ENCODE measurements around the gene DHCR24.
A peak's percentile ranks its signal among the peaks of the same experiment; 100 is the strongest.

The DHCR24 gene

DNA sequence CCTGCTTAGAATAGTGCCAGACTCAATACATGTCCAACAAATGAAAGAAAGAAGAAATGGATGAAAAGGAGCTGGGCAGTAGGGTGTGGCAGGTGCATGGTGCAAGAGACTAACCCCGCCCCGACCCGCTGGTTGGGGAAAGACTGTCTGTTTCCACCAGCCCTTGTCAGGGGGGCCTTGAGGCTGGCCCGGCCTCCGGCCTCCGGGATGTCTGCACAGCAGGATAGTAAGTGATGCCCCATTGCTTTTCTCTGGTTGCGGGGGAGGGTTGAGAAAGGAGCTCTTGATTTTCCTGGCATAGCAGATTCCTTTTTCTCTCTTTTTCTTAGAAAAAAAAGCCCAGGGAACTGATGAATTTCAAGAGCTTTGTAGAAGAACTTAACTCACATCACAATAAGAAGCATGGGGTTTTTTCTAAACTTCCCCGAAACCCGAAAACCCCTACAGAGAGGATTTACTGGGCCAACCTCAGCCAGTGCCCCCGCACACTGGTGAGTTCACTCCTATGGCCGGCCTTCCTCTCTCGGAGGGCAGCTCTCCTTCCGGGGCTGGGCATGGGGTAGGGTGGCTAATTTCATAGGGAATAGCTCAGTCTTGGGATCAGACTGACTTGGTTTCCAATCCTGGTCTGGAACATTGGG, 73.4 kb downstream of the DHCR24 start:
- no peak for DNase-seq

DNA sequence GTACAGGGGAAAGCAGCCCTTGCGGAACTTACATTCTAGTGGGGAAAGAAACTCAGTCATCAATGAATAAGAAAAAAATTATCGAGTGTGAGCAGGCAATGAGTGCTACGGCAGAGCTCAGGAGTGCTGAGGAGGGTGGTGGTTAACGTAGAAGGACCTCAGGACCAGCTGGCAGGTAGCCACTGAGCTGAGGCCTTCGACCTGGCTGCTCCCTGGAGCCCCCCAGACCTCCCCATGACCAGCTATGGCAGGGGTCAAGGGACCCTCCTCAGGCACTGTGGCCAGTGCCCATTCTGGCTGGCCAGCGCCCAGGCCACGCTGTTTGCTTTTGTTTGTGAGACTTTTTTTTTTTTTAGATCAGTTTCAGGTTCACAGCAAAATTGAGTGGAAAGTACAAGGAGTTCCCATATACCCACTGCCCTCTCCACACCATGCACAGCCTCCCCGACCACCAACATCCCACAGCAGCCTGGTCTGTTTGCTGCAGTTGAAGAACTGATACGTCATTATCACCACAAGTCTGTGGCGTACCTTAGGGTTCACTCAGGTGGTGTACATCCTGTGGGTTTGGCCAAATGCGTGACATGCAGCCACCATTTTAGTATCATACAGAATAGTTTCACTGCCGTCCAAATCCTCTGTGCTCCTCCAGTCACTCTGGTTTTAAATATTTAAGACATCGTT, 74.1 kb downstream of the DHCR24 start:
- no peak for DNase-seq

DNA sequence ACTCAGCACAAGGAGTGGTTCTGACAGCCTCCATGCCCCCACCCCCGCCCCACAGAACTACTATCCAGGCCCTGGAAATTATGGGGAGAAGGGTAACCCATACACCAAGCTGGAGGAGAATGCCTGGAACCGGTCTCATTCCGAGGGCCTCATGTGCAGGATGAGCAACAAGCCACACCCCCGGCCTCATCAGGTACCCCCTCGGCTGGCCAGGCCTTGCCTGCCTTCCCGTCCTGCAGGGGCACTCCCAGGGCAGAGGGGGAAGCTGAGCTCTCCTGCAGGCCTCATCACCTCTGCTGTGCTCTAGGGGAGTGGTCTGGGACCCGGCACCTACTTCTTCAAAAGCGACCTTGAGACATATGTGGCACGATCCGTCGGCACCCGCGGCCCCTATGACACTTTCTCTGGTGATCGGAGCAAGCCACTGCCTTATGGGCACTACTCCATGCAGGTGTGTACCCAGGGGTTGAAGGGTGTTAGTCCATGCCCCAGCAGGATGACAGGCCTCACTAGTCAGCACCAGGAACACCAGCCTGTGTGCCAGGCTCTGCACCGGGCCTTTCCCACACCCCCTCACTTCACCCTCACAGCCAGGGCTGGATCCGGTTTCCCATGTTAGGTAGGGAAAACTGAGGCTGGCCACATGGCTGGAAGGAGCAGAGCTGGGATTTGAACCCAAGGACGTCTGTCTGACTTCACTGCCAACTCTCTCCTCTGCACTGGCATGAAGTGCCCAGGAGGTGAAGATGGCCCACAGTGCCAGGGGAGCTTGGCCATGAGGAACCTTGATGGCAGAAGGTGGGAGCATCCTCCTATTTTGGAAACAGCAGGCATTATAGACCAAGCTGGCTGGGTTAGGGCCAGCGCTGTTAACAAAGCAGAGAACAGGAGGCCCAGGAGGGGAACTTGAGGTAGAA, 75.0 kb downstream of the DHCR24 start:
- DNase-seq = peak in 1 of 2 donors; percentile 12

DNA sequence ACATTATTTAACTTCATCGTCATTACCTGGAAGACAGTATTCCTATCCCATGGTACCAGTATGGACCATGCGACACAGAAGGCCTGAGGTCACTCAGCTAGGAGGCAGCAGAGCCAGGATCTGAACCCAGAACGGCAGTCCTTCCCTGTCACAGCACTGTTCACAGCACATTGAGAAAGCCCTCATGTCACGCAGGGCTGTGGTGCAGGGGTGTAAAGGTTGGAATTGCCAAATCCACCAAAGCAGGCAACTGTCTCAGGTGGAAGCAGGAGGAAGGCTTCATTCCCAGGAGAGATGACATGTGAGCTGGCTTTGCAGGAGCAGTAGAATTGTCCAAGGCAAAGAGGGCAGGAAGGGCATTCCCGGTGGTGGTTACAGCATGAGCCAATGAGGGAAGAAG, 75.9 kb downstream of the DHCR24 start:
- peak in 1 of 2 donors; percentile 4 for DNase-seq

DNA sequence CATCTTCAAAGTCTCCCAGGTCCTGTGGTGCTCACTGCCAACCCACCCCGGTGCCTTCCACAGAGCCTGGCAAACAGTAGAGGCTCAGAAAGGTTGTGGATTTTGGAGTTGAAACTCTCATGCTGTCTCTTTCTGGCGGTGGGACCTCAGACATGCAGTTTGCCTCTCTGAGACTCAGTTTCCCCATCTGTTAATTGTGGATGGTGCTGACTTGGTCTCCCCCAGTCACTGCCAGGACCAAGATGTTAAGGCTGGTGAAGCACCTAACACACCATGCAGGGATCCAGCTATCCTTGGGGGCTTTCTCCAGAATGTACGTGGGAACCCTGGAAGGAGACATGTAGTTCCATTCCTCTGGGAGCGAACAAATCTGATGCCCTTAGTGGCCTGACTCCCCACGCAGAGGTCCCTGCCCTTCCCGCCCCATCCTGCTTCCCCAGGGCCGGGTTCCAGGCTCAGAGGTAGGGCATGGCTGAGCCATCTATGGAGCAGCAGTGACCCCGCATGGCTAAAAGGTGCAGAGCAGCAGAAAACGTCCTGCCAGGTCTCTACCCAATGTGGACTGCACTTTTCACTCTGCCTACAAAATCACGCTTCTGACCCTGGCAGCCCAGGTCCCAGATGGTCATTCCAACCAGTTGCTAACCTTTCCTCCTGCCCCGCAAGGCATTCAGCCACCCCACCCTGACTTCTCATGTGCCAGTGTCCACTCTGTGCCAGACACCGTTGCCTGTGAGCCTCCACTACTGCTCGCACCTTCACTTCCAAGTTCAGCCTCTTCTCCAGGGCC, 76.6 kb downstream of the DHCR24 start:
- DNase-seq = peak; percentile 77 to 79

DNA sequence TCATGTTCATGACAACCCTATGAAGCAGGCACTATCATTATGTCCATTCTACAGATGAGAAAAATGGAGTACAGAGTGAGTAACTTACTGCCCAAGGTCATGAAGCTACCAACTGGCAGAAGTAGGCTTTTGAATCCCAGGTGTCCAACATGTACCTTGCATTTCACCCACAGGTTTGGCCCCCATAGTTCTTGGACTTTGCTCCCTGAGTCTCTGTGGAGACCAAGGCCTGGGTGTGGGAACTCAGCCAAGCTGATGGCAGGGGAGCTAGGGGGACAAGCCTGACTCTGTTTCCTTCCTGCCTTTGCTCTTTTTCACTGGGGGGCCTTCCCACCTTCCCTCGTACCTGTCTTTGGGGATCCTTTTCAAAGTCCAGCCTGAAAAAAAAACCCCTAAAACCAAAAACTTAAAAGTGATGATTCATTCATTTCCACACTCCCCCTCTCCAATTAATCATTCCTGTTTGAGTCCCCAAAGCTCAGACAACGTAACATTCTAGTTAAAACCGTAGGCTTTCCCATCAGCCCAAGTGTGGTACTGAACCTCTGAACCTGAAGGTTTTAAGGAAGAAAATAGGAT, 77.4 kb downstream of the DHCR24 start:
- DNase-seq = peak in 1 of 2 donors; percentile 4

DNA sequence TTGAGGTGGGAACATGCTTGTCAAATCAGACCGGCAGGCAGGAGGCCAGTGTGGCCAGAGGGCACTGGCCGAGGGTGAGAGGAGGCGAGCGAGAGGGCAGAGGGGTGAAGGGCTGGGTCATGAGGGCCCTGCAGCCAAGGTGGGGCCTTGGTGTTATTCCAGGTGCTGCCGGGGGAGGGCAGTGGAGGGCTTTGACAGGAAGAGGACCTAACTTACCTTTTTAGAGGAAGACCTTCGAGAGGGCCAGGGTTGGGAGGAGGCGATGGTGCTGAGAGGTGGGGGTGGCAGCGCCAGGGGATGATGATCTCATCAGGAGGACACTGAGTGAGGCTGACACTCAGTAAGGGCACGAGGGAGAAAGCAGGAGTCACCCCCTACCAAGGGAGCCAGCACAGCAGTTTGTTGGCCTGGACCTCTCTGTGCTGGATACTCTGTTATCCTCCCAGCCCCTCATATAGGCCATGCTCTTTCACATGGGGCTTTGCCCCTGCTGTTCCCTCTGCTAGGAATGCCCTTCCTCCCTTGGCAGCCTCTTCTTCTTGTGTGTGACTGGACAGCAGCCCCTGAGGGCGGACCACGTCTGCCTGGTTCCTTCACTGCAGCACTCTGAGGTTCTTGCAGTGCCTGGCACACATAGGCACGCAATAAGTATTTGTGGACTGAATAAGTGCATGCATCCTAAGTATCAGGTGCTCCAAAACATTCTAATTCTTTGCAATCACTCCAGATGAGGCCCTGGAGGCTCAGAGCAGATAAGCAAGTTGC, 78.4 kb downstream of the DHCR24 start:
- DNase-seq = no peak

DNA sequence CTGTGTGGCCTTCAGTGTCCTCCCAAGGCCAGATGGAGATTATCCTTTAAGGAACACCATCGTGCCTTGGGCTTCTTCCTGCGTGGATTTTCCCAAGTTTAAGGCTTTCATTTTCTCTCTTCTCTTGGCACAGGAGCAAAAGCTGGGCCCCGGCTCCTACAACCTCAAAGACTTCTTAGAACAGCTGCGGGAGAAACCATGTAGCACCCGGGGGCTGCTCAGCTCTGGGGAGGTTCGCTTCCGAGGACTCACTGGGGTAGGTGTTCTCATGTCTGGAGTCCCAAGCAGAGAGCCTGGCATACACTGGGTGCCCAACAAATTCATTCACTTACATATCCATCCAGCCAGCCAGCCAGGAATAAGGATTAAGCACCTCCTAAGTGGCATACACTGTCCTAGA, 79.2 kb downstream of the DHCR24 start:
- peak in 1 of 2 donors; percentile 12 for DNase-seq

DNA sequence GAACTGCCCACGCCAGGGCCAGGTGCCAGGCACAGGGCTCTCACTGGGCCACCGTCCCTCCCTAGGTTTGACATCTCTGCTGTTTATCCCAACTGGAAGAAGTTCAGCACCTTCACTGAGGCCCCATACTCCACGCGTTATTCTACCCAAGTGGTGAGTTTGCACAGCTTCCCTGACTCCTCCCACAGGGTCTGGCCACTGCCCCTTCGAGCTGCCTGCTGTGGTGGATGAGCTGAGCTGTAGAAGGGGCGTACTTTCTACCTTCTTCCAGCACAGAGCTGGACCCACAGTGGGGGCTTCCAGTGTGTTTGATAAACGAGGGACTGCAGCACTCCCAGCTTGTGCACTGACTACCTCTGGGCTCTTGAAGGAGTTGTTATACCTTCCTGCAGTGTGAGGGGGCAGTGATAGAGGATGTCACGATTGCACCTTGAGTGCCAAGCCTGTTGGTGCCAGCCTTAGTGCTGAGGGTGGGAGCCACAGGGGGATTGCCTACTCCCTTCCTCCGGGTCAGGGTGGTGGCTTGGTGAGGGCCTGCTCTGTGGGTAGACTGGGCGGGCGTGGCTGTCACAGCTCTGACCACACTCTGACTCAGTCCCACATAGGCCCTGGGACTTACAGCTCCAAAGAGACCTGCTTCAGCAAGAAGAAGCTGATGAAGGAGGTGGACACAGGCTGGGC, 79.9 kb downstream of the DHCR24 start:
- peak in 1 of 2 donors; percentile 18 for DNase-seq

DNA sequence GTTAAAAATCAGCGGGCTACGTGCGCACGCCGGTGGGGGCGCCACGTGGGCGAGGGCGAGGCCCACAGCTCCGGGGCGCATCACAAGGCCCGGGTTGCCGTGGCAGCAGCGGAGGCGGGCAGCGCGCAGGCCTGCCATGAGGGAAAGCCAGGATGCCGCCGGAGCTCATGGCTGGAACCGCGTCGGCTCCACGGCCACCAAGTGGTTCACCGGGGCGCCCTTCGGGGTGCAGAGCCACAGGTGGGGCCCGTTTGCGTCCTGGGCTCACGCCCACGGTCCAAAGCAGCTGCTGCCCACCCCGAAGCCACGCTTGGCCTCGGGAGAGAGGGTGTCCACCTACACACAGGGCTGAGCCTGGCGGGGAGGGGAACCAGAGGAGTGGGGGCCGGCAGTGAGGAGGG, 81.0 kb downstream of the DHCR24 start:
- DNase-seq = no peak

DNA sequence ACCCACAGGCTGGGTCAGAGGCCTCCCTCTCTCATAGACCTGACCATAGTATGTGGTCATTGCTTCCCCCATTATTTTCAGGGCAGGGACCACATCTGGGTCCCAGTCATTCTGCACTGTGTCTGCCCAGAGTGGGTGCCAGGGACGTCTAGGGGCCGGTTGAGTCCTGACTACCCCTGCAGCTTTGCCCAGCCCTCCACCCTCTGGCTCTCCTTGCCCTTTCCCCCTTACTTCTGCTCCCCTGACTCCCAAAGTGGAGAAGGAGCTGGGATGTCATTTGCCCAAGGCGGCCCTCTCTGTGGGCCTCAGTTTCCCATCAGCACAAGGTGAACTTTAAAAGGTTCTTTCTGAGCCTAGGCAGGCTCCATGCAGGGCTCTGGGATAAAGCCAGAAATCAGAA, 81.5 kb downstream of the DHCR24 start:
- no peak for DNase-seq

DNA sequence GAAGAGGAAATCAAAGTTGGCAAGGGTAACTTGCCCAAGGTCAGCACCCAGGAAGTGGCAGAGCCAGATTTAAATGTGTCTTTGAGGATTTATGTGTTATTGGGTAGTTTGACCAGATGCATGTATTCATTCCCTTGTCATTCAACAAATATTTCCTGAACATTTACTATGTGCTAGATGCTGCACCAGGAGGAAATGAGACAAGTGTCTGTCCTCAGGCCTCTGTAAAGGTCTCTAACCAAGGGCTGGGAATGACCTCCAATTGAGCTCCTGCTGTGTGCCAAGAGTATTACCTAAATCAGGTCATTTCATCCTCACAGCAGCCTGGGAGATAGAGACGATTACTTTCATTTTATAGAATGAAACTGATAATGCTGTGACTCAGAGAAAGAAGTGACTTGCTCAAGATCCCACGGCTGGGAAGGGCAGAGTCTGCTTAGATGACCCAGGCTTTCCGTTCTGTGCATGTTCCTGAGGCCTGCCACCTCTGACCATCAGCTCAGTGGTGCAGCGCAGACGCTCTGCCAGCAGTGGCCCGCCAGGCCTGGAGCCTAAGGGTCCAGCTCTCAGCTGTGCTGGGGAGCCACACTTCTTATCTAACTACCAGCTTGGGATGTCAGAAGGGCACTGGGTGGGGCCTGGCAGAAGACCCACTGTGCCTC, 82.4 kb downstream of the DHCR24 start:
- DNase-seq = peak; percentile 38 to 41

DNA sequence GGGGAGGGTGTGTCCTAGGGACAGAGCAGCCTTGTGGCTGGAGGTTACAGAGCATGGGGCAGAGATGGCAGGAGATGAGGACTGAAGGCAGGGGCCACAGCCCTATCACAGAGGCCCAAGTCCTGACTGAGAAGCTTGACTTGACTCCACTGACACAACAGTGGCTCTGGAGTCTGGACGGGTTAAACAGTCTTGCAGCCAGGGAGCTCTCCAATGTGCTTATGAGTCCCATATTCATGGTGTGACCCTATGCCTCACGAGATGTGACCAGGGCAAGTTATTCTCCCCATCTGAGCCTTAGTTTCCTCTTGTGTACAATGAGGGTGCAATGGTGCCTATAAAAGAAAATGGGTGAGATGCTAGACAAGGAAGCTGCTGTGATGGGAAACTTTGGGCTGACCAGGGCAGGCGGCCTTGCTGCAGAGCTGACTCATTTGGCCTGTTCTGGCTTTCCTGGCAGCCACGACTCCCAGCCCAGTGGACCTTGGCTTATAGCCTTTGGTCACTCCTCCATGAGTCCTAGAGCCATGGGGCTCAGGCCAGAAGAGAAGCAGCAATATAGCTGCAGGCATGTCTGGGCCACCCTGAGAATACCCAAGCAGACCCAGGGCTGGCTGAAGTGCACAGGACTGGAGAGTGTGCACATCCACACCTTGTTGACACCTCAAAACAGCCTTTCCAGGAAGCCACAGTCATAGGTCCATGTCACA, 83.1 kb downstream of the DHCR24 start:
- DNase-seq = no peak

DNA sequence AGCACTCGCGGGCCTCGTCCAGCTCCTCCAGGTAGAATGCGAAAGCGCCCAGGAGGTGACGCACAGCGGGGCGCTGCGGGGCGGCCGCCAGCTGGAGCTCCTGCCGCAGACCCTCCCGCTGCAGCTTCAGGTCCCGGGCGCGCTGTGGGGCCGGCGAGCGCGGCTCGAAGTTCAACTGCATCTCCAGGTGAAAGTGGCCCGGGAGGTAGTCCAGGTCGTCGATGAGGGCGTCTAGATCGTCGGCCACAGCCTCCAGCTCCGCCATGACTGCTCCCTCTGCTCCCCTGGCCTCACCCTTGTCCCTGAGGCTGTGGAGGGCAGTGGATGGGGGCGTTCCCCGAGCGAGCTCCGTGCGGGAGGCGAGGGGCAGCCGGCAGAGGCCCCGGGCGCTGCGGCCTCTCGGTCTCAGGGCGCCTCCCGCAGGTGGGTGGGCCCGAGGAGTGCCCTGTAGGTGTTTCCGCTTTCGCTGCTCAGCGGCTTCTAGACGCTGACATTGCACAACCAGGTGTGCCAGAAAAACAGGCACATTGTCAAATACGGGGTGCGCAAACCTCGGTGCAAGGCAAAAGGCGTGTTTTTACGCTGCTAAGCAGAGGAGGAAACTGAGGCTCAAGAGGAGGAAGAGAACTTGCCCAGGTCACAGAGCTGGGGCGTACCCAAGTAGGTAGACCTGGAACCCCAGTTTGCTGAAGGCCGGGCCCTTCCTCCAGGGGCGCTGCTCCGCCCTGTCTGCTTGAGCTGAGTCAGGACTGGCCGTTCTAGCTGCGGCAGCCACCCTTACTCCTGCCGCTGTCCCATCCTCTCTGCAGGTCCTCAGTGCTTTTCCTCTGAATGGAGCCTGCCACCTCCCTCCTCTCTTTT, 85.9 kb downstream of the DHCR24 start, which contains the start of gene TTC22:
Gene TTC22 (minus strand): TSS at position 425 of the 861 bp plus-strand sequence. CDS start 160 bp downstream, at position 265.
- DNase-seq = peak; percentile 72 to 75

DNA sequence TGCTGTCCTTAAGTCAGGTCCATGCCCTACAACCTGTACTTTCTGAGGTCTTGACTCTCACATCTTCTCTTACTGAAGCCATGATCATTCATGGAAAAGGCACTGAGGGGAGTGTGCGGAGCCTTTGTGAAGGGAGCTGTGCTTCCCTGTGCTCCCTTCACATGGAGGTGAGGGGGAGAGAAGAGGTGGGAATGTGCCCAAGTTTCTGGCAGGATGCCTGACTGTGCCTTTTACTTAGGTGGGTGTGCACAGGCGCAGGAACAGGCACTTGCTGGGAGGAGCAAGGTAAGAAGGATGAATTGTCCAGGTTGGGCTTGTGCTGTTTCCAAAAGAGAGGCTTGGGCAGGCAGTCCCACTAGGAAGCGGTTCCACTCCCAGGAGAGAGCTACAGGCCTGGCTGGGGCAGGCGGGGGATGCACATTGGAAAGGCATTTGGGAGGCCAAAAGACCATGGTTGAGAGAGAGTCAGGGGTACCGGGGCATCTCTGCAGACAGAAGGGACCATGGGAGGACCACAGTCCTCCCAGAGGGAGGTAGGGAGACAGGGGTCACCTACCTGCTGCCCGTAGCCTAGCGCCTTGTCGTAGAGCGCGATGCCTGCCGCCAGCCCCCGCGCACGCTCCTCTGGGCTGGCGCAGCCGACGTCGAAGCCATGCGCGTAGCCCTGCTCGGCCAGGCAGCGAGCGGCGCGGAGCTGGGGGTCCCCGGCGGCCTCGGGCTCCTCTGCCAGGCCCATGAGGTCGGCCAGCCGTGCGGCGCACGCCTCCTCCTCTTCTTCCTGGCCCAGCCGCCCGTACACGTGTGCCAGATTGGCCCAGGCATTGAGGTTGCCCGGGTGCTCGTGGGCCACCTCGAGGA, 86.7 kb downstream of the DHCR24 start:
- no peak for DNase-seq
